ENCODE results near the gene DLGAP3.

DLGAP3 gene

DNA sequence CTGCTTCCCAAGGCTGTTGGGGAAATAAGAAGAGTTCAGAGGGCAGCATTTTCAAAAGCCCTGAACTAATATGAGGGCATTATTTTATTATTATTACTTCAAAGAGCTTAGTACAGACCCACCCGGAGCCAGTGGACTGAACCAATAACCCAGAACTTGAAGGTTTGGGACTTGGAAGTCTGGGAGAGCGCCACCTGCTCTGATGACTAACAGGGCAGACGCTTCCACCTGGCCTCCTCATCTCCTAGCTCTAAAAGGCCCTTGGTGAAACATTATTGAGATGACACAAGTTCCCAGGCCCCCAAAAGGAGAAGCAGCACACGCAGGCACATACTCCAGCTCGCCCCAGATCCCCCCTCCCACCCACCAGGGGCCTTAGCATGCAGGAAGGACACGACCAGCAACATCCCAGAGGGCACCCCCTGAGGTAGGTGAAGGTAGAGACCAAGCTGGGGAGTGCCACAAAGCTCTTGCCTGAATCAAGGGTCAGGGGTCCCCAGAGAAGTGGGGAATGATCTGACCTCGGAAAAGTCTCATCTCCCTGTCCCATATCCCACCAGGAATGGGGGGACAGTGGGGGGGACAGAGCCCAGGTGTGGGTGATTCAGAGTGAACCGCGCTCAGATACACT is 1.3 kb downstream of the DLGAP3 start:
- no peak for DNase-seq

DNA sequence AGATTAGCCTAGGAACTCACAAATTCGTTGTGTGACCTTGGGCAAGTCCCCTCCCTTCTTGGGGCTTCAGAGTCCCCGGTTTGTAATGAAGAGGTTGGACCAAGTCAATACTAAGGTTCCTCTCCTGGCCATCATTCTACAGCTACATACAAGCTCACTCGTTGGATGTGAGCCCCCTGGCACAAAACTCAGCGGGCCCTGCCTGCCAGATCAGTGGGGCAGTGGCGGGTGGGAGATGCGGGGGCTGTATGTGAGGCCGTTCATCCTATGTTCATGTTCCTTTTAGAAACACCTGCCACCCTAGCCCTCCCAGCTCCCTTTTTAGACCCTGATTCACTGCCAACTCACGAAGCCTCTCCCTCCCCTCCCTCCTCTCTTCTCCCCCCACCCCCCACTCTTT is 2.1 kb downstream of the DLGAP3 start:
- no peak for DNase-seq

DNA sequence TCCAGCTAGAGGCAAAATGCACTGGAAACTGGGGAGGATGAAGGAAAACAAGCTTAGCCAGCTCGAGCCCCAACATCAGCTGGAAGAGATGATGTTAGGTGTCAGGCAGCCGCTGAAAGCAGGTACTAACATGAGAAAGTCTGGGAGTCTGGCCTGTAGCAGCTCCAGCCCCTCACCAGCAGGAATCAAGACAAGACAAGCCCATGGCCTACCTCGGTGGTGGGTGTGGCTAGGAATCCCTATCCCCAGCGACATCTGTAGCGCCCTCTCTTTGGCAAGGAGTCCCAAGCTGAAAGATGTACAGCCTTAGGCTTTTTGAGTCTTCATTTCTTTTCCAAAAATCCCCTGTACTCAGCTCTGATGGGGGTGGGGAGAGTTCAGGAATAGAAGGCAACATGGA is 2.6 kb downstream of the DLGAP3 start:
- no peak for DNase-seq

DNA sequence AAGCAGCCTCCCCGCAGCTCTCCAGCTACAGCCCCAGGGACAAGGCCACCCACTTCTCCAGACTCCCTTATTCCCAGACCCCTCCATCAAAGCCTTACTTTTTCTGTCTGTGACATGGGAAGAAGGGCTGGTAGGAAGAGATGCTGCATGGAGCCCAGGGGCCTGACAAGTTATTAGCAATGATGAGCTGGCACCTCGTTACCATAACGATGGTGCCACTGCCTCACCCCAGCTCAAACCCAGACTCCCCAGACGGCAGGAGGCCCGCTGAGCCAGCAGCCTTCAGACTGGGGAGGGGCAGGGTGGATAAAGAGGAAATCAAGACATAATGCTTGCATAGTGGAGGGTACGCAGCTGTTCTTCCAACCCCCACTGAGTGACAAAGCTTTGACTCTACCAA is 3.3 kb downstream of the DLGAP3 start:
- DNase-seq = no peak

DNA sequence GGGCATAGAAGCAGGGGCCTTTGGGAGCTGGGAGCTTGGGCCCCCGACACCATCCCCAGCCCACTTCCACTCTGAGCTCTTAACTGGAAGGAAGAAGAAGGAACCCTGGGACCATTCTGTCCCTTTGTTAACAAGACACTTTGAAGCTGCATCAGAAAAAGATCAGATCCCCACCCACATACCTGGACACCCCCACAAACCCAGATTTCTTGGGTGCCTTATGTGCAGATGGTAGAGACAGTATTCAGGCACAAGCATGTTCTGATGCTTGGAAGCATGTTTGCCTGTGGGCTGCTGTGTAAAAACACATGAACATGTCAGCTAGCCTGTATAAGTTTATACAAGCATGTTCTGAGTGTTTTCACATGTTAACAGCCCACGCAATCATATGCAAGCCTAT is 3.7 kb downstream of the DLGAP3 start:
- no peak for DNase-seq

DNA sequence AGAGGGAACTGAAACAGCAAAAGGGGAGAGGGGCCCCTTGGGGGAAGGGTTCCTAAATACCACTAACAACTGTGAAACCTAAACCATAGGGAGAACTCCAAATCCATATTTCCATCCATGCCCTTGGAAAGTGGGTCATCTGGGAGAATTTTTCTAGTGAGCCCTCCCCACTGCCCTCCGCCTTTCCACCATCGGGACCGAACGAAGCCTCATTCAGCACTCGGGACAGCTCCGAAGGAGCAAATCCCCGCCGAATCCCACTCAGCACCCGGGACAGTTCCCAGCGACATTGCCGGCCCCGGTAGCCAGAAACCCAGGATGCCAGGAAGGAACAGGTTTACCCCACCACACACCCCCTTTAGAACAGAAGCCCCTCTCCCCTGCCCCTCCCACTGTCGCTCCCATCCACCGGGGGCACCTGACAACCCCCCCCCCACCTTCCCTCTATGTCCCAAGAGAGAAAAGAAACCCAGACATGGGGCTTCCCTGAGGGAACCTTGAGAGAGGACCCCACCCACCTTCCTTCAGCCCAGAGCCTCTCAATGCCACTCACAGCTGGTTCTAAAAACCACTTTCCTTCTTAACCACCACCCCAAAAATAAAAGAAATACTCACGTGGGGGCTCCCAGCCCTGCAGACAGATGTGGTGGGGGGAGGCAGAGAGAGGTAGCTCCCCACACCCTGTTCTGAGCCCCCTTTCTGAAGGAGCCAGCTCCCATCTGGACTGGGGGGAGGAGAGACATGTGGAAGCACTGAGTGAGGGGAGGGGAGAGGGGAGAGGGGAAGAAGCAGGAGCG is 4.5 kb downstream of the DLGAP3 start:
- peak; percentile 71 for DNase-seq

DNA sequence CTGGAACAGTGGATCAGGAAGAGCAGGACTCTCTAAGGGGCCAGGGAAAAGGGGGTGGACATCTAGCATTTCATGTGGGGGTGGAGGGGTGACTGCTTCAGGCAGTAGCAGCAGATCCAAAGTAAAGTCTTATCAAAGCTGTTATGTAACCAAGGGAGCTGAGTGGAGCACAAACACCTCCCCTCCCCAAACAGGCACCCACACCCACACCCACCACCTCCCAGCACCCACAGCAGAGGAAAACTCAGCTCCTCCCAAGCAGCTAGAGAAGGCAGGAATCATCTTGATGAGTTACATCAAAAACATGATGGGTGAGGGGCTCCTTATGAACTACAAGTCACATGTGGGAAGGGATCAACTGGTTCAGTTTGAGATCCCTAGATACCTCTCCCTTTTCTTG is 6.0 kb downstream of the DLGAP3 start:
- DNase-seq = no peak

DNA sequence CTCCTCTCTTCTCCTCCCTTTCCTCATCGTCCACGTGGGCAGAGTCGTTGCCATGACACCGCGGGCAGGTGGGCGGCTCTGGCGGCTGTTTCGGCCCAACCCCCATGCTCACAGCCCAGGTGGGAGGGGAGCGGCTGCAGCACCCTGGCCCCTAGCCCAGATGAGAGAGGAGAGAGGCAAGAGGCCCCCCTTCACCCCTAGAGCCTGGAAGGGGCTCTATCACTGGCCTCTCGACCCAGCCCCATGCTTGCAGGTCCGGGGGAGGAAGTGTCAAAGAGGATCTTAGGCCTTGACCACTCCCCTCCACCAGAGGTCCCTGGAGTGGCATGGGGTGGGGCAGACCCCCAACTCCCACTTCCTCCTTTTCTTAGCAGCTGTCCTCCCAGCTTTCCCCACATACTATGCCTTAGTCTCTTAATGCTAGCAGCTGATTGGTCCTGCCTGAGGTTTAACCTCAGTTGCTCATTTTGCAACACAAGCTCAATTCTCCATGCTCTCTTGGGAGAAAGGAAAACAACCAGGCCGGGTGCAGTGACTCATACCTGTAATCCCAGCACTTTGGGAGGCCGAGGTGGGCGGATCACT is 10.4 kb downstream of the DLGAP3 start:
- DNase-seq = peak; percentile 16

DNA sequence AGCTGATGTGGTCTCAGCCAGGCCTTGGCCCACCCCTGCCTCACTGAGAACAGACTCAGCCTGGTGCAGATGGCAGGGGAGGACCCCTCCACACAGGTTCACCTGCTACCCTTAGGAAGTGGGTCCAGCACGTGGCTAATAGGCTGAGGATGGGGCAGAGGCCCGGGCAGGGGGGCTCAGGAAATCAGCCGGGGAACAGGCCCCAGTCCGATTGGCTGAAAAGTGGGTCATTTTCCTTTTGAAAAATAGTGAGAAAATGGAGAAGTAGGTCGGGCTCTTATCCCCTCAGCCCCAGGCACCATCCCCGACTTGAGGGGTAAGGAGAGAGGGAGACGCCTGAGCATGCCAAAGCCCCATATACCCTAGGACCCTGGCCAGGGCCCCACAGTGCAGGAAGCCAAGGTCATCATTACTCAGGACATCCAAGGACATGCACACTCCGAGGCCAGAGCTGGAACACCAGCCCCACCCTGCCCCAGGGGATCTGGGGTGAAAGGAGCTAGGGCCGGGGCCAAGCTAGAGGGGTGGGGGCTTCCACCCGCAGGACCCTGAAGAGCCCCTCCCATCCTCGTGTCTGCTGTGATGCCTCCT is 11.0 kb downstream of the DLGAP3 start:
- DNase-seq = no peak

DNA sequence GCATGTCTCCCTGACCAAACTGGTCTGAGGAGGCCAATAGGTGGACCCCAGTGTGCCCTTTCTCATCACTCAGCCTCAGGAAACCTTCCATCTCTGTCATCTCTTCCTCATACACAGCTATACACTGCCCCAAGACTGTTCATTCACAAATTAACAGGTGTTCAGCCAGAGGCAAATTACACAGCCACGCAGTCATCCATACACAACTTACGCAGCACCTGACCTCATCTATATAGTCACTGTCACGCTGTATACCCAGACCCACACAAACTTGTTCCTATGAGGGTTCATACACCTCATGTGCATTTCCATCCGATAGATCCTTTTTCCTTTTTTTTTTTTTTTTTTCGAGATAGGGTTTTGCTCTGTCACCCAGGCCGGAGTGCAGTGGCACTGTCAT is 12.4 kb downstream of the DLGAP3 start:
- no peak for DNase-seq

DNA sequence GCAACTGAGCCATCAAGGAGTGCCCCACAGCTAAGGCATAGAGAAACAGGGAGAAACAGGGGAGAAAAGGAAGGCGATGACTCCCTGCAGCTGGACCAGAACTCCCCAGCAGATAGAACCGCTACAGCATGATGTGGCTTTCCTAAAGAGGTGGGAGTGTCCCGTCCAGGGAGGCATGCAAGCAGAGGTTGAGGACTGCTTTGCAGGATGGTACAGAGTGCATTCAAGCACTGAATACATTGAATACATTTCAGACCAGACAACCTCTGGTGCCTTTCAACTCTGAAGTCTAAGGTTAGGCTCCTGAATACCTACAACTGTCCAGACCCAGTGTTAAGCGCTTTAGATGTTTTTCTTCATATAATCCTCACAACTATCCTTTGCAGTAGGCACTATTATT is 13.3 kb downstream of the DLGAP3 start:
- no peak for DNase-seq

DNA sequence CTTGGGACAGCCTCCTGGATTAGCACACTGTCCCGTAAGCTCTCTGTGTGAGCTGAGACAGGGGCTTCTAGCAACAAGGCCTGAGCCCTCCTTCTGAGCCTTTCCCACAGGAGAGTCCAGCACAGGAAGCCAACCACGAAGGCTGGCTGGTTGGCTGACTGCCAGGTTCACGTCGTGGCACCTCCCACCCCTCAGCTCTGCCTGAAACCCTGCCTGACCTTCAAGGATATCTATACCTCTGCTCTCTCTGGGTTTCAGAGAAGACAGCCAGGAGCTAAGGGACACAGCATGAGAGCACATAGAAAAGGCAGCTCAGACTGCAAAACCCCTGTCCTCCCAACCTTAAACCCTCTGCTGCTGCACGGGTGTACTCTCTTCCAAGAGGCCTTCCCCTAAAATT is 13.9 kb downstream of the DLGAP3 start:
- no peak for DNase-seq

DNA sequence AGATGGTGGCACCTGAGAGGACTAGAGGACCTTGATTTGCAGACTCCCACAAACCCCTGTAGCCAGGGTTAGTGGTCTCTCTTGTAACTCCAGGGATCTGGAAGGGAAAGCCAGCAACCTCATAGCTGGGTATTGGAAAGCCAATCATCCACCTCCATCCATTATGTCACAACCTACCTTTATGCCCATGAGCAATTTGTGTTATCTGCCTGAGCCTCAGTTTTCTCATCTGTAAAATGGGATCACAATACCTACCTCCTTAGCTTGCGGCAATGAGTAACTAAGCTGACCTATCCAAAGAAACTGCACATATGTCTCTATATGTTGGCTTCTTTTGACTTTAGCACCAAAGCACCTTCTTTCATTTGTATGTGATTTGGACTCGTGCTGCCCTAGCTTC is 14.5 kb downstream of the DLGAP3 start:
- DNase-seq = no peak

DNA sequence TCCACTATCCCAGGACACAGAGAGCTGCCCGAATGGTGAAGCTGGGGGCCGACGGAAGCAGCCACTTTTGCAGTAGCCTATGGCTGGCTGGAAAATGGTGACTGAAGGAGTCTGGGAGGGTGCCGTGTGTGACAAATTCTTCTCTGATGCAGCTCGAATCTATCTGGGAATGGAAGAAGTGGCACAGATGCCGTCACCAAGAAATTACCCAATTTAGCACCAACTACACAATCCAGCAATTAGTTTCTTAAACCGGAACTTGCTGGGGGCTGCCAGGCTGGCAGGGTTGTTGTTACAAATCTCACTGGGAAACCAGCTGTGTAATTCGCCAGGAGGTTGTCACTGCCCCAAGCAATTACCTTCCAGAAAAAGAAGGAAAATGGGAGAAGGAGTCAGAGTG is 18.0 kb downstream of the DLGAP3 start:
- DNase-seq = no peak

DNA sequence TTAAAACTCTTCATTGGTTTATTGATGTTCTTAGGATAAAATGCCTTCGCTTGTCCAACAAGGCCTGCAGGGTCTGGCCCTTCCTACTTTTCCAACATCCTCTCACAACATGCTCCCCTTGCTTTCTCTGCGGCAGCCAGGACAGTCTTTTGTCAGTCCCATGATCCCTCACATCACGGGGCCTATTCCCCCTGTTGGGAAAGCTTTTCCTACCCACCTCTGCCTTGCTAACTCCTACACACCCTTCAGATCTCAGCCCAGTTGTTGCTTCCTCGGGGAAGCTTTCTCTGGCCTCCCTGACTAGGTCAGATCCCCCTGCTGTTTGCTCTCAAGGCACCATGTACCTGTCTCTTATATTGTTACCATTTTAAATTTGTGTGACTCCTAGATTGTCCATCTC is 19.0 kb downstream of the DLGAP3 start:
- DNase-seq = no peak

DNA sequence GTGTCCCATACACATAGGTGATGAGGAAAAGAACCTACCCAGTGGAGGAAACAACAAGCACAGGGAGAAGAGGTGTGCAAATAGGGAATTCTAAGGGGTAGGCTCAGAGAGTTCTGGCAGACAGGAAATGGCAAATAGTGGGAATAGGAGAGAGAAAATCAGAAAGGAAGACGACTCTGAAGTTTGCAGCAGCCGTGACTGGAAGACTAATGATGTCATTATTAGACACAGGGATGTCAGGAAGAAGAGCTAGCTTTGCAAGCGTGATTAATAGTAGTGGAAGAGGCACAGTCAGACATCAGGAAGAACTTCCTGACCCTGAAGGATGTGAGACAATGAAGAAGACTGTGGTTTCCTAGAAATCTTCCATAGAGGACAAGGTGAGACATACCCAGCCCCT is 21.1 kb downstream of the DLGAP3 start:
- DNase-seq = no peak

DNA sequence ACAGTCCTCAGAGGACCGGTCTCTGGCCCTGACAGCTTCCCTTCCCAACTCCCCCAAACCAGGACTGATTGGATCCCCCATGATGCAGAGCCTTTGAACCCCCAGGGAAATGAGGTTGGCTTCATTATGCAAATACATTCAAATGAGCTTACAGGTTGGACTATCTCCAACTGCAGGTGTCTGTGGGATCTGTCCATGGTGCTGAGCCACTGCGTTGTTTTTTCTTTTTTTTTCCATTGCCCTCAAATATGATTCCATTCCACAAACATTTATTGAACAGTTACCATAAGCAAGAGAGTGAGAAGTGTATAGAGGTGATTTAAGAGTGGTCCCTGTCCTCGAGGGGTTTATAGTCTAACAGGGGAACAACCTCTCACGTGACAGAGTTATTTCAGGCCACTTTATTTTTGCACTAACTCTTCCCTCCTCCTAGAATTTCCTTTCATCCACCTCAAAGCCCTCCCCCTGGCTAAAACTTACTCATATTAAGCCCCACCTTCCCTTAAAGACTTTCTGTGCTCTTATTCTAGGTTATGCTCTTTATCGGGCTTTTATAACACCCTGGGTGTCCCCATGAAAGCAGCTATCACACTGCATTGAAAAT is 21.9 kb downstream of the DLGAP3 start:
- no peak for DNase-seq

DNA sequence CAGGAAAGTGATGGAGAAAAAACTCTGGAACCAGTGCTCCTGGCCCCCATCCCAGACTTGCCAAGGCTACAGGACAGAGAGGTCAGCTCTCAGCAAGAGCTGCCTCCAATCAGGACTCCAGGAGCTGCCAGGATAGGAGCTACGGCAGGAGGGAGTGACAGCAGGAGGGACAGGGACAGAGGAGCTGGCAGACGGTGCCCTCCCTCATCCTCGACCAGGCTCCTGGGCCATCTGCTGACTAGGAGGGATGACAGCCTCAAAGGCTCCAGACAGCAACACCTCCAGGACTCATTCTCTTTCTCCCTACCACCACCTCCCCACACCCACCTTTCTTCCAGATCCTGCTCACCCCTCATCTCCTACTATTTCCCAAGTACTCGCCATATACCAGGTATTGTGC is 22.7 kb downstream of the DLGAP3 start:
- DNase-seq = no peak

DNA sequence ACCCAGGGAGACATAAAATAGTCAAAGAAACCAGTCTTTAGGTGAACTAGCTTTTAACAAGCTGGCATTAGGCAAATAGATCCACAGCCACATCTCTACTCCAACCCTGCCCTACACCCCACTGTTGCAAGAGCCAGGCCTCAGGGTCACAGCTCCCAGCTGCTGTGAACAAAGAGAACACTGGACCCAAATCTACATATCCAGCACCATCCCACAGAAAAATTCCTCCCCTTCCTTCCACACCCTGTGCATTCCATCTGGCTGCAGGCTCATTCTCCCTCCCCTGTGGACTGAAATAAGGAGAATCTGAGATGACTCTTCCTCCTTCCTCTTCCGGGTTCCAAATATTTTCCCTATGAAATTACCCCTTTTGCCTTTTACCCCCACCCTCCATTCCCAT is 23.2 kb downstream of the DLGAP3 start:
- no peak for DNase-seq

DNA sequence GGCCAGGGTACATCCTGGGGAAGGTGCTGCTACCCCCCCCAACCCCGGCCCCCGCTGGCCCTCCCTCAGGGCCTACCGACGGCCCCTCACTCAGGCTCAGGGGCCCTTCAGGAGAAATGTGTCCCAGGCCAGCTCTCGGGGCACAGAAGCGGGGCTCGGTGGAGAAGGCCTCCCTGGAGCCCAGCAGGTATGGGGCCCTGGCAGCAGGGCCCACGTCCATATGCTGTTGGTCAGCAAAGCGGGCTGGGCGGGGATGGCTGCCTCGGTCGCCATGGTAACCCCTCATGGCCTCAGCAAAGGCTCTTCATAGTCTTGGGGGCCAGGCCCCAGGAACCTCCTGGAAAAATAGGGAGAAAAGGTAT is 24.4 kb downstream of the DLGAP3 start:
- DNase-seq = no peak

DNA sequence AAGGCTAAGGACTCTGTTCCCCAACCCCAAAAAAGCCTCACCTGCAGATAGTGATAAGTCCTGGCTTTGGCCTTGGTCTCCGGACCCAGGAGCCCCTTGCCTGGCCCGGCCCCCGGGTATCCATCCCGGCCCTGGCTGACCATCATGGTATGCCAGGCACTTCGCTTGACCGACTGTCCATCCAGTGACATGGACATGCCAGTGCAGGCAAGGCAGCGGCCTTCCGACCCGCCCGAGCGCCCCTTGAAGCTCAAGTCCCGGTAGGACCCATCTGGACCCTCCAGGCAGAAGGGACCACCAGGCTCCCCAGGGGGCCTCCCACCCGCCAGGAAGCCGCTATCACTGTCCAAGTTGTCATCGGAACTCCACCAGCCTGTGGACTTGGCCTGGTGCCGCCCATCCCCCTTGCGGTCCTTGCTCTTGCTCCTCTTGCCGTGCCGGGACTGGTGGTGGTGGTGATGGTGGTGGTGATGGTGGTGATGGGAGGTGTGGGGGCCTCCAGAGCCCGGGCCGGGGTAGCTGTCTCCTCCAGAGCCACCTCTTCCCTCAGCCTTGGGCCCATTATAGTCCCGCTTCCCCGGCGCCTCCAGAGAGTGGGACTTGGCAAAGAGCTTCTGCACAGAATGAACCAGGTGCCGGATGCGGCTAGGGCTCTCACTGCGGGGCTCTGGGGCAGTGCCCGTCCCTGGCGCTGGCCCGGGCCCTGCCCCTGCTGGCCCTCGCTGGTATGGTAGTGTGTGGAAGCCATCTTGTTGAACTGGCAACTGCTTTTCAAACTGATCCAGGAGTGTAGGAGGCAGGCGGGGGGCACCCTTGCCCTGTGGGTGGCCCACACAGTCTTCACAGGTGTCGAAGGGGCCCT is 25.0 kb downstream of the DLGAP3 start:
- no peak for DNase-seq

DNA sequence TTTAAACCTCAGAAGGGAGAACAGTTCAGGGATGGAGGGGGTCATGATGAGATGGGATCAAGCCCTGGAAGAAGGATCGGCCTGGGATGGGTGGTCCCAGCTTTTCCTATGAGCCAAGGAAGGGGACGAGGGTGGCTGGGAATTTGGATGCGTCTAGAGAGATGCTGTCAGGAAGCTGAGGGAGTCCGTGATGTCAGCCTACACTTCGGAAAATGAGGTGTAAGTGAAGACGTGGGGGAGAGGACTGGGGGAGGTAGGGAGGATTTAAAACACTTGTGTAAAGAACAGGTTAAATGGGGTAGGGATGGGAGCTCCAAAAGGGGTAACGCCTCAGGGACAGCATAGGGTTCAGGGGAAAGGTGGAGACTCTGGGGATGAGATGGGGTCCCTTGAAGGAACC is 27.5 kb downstream of the DLGAP3 start:
- no peak for DNase-seq

All from stimulated activated CD4-positive, alpha-beta T cell treated with anti-CD3 and anti-CD28 coated beads, Interleukin-15, amount 100 ng/mL, for 24 hours (primary cell).